Measurements from ENCODE around the gene LIMS1.
"Not testable (repeated sequence)": the region's sequence is repeated elsewhere in the genome, so short reads cannot be mapped to it uniquely, and the experiment has no call there.

Gene LIMS1

DNA sequence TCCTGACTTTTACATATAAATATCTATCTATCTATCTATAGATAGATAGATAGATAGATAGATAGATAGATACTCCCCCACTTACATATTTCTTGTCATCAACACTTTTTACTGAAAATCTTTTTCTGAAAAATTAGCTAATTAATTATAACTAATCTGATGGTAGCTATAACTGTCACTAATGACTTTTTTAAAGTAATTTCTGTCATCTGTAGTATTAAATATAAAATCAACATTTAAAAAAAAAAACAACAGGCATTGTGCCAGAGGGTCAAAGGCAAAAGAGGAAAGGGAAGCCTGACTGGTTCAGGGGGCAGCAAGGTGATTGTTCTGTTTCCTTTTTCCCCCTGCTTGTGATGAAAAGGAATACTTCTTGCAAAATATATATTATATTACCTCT is 122.0 kb downstream of the LIMS1 start:
- not testable (repeated sequence) for H3K27ac ChIP-seq (ENCODE audit: low read length); H3K36me3 ChIP-seq (ENCODE audit: control insufficient read depth, insufficient read depth, low read length); H3K27me3 ChIP-seq (ENCODE audit: control insufficient read depth, insufficient read depth, low read length); H3K9me3 ChIP-seq (ENCODE audit: control insufficient read depth, insufficient read depth, low read length); DNase-seq (ENCODE audit: low read depth, low spot score); H3K4me1 ChIP-seq (ENCODE audit: control insufficient read depth, insufficient read depth, low read length); H3K4me3 ChIP-seq (ENCODE audit: low read length)

DNA sequence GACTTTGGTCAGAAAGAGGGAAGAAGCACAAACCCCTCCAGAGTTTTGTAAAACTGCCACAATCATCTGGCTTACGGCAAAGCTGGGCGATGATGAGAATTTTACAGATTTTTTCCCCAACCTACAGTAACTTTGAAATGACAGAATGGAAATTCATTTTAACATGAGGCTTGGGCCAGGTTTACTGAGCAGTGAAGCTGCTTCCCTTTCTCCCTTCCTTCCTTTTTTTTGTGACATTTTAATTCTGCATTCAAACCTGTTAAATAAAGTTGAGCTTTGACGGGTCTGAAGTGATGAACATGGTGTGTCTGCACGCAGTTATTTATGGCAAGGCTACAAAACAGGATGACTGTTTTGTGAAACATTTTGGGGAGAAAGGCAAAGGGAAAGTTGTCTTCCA is 123.2 kb downstream of the LIMS1 start:
- H3K9me3 ChIP-seq (ENCODE audit: control insufficient read depth, insufficient read depth, low read length); H3K27me3 ChIP-seq (ENCODE audit: control insufficient read depth, insufficient read depth, low read length); H3K4me3 ChIP-seq (ENCODE audit: low read length); H3K36me3 ChIP-seq (ENCODE audit: control insufficient read depth, insufficient read depth, low read length); DNase-seq (ENCODE audit: low read depth, low spot score); H3K27ac ChIP-seq (ENCODE audit: low read length); H3K4me1 ChIP-seq (ENCODE audit: control insufficient read depth, insufficient read depth, low read length): not testable (repeated sequence)
- WGBS (ENCODE audit: insufficient coverage, insufficient read length): no CpG with 5 or more reads among the region's 4 CpGs

DNA sequence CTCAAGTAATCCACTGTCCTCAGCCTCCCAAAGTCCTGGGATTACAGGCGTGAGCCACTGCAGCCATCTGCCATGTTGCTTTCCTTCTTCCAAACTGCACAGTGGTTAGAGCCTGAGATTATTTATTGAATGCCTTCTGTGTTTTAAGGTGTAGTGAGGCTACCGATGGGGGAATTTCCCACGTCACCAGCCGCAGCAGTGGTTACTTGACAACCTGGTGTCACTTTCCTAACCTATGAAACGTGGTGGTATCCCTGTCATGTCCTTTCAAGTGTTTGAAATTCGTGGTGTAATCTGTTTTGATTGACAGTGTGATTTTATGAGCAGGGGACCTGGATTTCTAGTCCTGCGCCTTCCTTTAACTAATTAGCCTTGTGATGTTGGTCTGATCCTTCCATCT is 124.3 kb downstream of the LIMS1 start:
- whole genome bisulfite sequencing (ENCODE audit: insufficient coverage, insufficient read length): no CpG with 5 or more reads among the region's 7 CpGs
- not testable (repeated sequence) for H3K4me3 ChIP-seq (ENCODE audit: low read length); H3K4me1 ChIP-seq (ENCODE audit: control insufficient read depth, insufficient read depth, low read length); H3K9me3 ChIP-seq (ENCODE audit: control insufficient read depth, insufficient read depth, low read length); H3K27me3 ChIP-seq (ENCODE audit: control insufficient read depth, insufficient read depth, low read length); H3K36me3 ChIP-seq (ENCODE audit: control insufficient read depth, insufficient read depth, low read length); DNase-seq (ENCODE audit: low read depth, low spot score); H3K27ac ChIP-seq (ENCODE audit: low read length)

DNA sequence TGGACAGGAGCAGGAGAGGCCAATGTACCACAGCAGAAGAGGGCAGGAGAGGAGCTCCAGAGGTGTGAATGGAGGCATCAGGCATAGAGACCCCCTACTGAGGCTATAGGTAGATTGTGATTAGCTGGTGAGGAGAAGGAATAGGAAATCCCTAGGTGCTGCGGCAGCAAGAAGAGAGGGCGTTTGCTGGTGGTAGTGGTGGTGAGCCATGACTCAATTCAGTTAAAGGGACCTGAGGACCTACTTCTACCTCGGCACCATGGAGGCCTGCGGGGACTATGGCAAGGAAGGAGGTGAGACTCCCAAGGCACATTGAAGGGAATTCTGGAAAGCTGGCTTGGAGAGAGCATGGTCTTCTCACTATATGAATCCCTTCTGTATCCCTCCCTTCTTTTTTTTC is 127.2 kb downstream of the LIMS1 start:
- H3K27ac ChIP-seq (ENCODE audit: low read length); H3K9me3 ChIP-seq (ENCODE audit: control insufficient read depth, insufficient read depth, low read length); H3K4me3 ChIP-seq (ENCODE audit: low read length); H3K27me3 ChIP-seq (ENCODE audit: control insufficient read depth, insufficient read depth, low read length); H3K36me3 ChIP-seq (ENCODE audit: control insufficient read depth, insufficient read depth, low read length); H3K4me1 ChIP-seq (ENCODE audit: control insufficient read depth, insufficient read depth, low read length); DNase-seq (ENCODE audit: low read depth, low spot score): not testable (repeated sequence)
- WGBS (ENCODE audit: insufficient coverage, insufficient read length): no CpG with 5 or more reads among the region's 4 CpGs

DNA sequence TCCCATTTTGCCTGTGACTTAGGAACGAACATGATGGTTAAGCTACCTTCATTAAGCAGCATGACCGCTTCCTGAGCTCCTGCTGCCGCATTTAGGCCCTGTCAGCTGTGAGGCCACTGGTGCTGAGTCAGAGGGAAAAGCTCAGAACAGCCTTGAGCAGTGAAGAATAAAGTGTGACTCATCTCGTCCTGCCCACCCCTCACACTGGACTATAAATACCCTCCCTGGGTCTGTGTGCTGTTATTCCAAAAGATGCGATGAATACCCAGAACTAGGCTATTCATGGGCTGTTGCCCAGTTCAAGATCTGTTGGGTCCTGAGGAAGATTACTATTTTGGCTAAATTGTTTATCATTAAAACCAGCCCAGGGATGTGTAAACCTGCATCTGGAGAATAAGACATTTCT is 127.9 kb downstream of the LIMS1 start:
- WGBS (ENCODE audit: insufficient coverage, insufficient read length): no CpG with 5 or more reads among the region's 5 CpGs
- H3K27me3 ChIP-seq (ENCODE audit: control insufficient read depth, insufficient read depth, low read length); H3K36me3 ChIP-seq (ENCODE audit: control insufficient read depth, insufficient read depth, low read length); DNase-seq (ENCODE audit: low read depth, low spot score); H3K27ac ChIP-seq (ENCODE audit: low read length); H3K4me1 ChIP-seq (ENCODE audit: control insufficient read depth, insufficient read depth, low read length); H3K4me3 ChIP-seq (ENCODE audit: low read length); H3K9me3 ChIP-seq (ENCODE audit: control insufficient read depth, insufficient read depth, low read length): not testable (repeated sequence)

GRCh38 chr2:108663346-108663745 is 129.1 kb downstream of the LIMS1 start:
- H3K9me3 ChIP-seq (ENCODE audit: control insufficient read depth, insufficient read depth, low read length); H3K27me3 ChIP-seq (ENCODE audit: control insufficient read depth, insufficient read depth, low read length); H3K27ac ChIP-seq (ENCODE audit: low read length); DNase-seq (ENCODE audit: low read depth, low spot score); H3K4me3 ChIP-seq (ENCODE audit: low read length); H3K4me1 ChIP-seq (ENCODE audit: control insufficient read depth, insufficient read depth, low read length); H3K36me3 ChIP-seq (ENCODE audit: control insufficient read depth, insufficient read depth, low read length): not testable (repeated sequence)
- no CpG with 5 or more reads among the region's 2 CpGs for WGBS (ENCODE audit: insufficient coverage, insufficient read length)

GRCh38 chr2:108664089-108664488 is 129.8 kb downstream of the LIMS1 start:
- H3K27me3 ChIP-seq (ENCODE audit: control insufficient read depth, insufficient read depth, low read length); H3K36me3 ChIP-seq (ENCODE audit: control insufficient read depth, insufficient read depth, low read length); H3K4me1 ChIP-seq (ENCODE audit: control insufficient read depth, insufficient read depth, low read length); H3K27ac ChIP-seq (ENCODE audit: low read length); H3K4me3 ChIP-seq (ENCODE audit: low read length); H3K9me3 ChIP-seq (ENCODE audit: control insufficient read depth, insufficient read depth, low read length); DNase-seq (ENCODE audit: low read depth, low spot score): not testable (repeated sequence)
- no CpG with 5 or more reads among the region's 3 CpGs for WGBS (ENCODE audit: insufficient coverage, insufficient read length)

- H3K27me3 ChIP-seq (ENCODE audit: control insufficient read depth, insufficient read depth, low read length); H3K4me1 ChIP-seq (ENCODE audit: control insufficient read depth, insufficient read depth, low read length); H3K4me3 ChIP-seq (ENCODE audit: low read length); H3K27ac ChIP-seq (ENCODE audit: low read length); DNase-seq (ENCODE audit: low read depth, low spot score); H3K9me3 ChIP-seq (ENCODE audit: control insufficient read depth, insufficient read depth, low read length); H3K36me3 ChIP-seq (ENCODE audit: control insufficient read depth, insufficient read depth, low read length): not testable (repeated sequence)
- WGBS (ENCODE audit: insufficient coverage, insufficient read length): no CpG with 5 or more reads among the region's 1 CpG
Measured at GRCh38 chr2:108664979-108665378, 130.7 kb downstream of the LIMS1 start.

DNA sequence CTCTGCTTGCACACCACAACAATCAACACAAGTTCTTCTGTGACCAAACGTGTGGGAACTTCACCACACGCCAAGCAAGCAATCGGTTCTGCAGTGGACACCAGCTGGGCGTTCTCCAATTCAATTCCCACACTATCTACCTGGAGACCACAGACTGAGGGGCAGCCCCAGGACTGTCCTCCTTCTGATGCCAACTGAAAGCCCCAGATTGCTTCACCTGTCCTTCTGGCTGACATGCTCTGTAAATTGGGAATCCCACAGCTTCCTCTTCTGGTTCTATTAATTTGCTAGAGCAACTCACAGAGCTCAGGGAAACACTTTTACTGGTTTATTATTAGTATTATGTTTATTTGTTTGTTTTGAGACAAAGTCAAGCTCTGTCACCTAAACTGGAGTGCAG is 131.7 kb downstream of the LIMS1 start:
- H3K4me3 ChIP-seq (ENCODE audit: low read length); H3K4me1 ChIP-seq (ENCODE audit: control insufficient read depth, insufficient read depth, low read length): not testable (repeated sequence)
- WGBS (ENCODE audit: insufficient coverage, insufficient read length): no CpG with 5 or more reads among the region's 4 CpGs

DNA sequence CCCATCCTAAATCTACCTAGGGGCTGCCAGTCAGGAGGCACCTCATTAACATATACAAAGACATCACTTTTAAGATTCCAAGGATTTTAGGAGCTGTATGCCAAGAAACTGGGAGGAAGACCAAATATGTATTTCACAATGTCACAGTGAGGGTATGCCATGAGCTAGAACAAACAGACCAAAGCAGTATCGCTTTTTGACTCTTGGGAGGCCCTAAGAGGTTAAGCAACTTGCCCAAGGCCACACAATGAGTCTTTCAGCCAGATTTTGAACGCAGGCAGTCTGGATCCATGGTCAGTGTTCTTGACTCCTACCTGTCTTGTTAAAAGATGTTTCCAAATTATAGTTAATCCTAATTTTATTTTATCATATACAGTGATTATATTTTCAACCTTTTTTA is 132.9 kb downstream of the LIMS1 start:
- not testable (repeated sequence) for H3K4me3 ChIP-seq (ENCODE audit: low read length); DNase-seq (ENCODE audit: low read depth, low spot score); H3K27me3 ChIP-seq (ENCODE audit: control insufficient read depth, insufficient read depth, low read length); H3K27ac ChIP-seq (ENCODE audit: low read length); H3K4me1 ChIP-seq (ENCODE audit: control insufficient read depth, insufficient read depth, low read length); H3K9me3 ChIP-seq (ENCODE audit: control insufficient read depth, insufficient read depth, low read length); H3K36me3 ChIP-seq (ENCODE audit: control insufficient read depth, insufficient read depth, low read length)
- WGBS (ENCODE audit: insufficient coverage, insufficient read length): no CpG with 5 or more reads among the region's 2 CpGs

More for the DNA sequence above, 131.7 kb downstream of the LIMS1 start:
- H3K9me3 ChIP-seq (ENCODE audit: control insufficient read depth, insufficient read depth, low read length); DNase-seq (ENCODE audit: low read depth, low spot score); H3K27me3 ChIP-seq (ENCODE audit: control insufficient read depth, insufficient read depth, low read length); H3K36me3 ChIP-seq (ENCODE audit: control insufficient read depth, insufficient read depth, low read length); H3K27ac ChIP-seq (ENCODE audit: low read length): not testable (repeated sequence)

DNA sequence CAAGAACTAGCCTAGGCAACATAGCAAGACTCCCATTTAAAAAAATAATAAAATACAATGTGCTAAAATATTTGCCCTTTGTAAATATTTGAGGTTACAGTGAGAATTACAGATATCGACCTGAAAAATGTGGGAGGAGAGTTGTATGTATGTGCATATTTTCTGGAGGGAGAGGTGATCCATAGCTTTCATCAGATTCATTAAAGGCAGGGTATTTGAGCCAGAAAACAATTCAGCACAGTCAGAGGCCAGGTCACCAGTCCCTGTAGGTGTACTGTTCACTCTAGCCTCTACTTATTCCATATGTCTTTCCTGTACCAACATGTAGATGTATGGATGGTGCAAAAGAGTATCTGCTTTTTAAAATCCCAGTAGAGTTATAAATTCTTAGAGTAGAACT is 136.0 kb downstream of the LIMS1 start:
- WGBS (ENCODE audit: insufficient coverage, insufficient read length): no CpG with 5 or more reads among the region's 1 CpG
- H3K36me3 ChIP-seq (ENCODE audit: control insufficient read depth, insufficient read depth, low read length); H3K27me3 ChIP-seq (ENCODE audit: control insufficient read depth, insufficient read depth, low read length): not testable (repeated sequence)

More for the DNA sequence above, 136.0 kb downstream of the LIMS1 start:
- H3K4me3 ChIP-seq (ENCODE audit: low read length); DNase-seq (ENCODE audit: low read depth, low spot score); H3K9me3 ChIP-seq (ENCODE audit: control insufficient read depth, insufficient read depth, low read length); H3K27ac ChIP-seq (ENCODE audit: low read length); H3K4me1 ChIP-seq (ENCODE audit: control insufficient read depth, insufficient read depth, low read length): not testable (repeated sequence)
